Ishikawa (cell line): ENCODE results near the gene RAD51B.

ENCODE experiments used
- CEBPB ChIP-seq: IDR thresholded peaks from 2 replicates; pipeline ENCODE4 v1.6.1; 2012
- CREB1 ChIP-seq: IDR thresholded peaks from 2 replicates; pipeline ENCODE4 v1.6.1; 2012; ENCODE audit warnings: low read depth
- EGR1 ChIP-seq: IDR thresholded peaks from 2 replicates; pipeline ENCODE4 v1.6.1; 2012
- EP300 ChIP-seq: IDR thresholded peaks from 2 replicates; pipeline ENCODE4 v1.6.1; 2012; ENCODE audit warnings: borderline replicate concordance
- FOXM1 ChIP-seq: IDR thresholded peaks from 2 replicates; pipeline ENCODE4 v1.6.1; 2012; ENCODE audit warnings: low read depth, borderline replicate concordance
- NFIC ChIP-seq: IDR thresholded peaks from 2 replicates; pipeline ENCODE4 v1.6.1; 2012
- RAD21 ChIP-seq: IDR thresholded peaks from 2 replicates; pipeline ENCODE4 v1.6.1; 2012; ENCODE audit warnings: low read depth
- TAF1 ChIP-seq: IDR thresholded peaks from 2 replicates; pipeline ENCODE4 v1.6.1; 2012; ENCODE audit warnings: low read depth, mild to moderate bottlenecking
- TCF12 ChIP-seq: IDR thresholded peaks from 2 replicates; pipeline ENCODE4 v1.6.1; 2012; ENCODE audit warnings: low read depth
- TEAD4 ChIP-seq: IDR thresholded peaks from 2 replicates; pipeline ENCODE4 v1.6.1; 2012
- YY1 ChIP-seq: IDR thresholded peaks from 2 replicates; pipeline ENCODE4 v1.6.1; 2012; ENCODE audit warnings: low read depth
- TF ChIP-seq, protein P1 (sequence below): IDR thresholded peaks from 2 replicates; pipeline ENCODE4 v1.6.1; 2012
- TF ChIP-seq, protein P2 (sequence below): IDR thresholded peaks from 2 replicates; pipeline ENCODE4 v1.6.1; 2012; ENCODE audit warnings: low read depth, mild to moderate bottlenecking
- TF ChIP-seq, protein P3 (sequence below): IDR thresholded peaks from 2 replicates; pipeline ENCODE4 v1.6.1; 2012

DNA sequence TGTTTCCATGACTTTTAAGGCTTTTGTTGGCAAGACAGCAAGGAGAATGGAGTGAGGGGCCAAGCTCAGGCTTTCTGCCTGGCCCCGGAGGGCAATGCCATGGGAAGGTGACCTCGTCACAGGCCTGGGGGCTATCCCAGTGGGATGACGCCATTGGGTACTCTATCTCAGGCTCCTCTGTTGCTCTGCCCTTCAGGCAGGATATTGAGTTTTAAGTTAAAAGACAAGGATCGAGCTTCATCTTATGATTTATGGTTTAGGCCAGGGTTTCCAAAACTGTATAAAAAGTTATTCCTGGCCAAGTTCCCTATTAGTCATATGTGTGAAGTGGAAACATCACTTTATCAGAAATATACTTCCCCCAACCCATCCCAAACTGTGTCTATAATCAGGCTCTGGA lies 845.6 kb downstream of the RAD51B start:
- TF ChIP-seq EP300: no peak
- TF ChIP-seq CEBPB: no peak
- TF ChIP-seq, protein P1, sequence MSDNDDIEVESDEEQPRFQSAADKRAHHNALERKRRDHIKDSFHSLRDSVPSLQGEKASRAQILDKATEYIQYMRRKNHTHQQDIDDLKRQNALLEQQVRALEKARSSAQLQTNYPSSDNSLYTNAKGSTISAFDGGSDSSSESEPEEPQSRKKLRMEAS: no peak
- TF ChIP-seq YY1: no peak
- TF ChIP-seq NFIC: no peak
- TF ChIP-seq EGR1: no peak
- no peak for TF ChIP-seq TAF1
- no peak for TF ChIP-seq FOXM1
- TF ChIP-seq, protein P2, sequence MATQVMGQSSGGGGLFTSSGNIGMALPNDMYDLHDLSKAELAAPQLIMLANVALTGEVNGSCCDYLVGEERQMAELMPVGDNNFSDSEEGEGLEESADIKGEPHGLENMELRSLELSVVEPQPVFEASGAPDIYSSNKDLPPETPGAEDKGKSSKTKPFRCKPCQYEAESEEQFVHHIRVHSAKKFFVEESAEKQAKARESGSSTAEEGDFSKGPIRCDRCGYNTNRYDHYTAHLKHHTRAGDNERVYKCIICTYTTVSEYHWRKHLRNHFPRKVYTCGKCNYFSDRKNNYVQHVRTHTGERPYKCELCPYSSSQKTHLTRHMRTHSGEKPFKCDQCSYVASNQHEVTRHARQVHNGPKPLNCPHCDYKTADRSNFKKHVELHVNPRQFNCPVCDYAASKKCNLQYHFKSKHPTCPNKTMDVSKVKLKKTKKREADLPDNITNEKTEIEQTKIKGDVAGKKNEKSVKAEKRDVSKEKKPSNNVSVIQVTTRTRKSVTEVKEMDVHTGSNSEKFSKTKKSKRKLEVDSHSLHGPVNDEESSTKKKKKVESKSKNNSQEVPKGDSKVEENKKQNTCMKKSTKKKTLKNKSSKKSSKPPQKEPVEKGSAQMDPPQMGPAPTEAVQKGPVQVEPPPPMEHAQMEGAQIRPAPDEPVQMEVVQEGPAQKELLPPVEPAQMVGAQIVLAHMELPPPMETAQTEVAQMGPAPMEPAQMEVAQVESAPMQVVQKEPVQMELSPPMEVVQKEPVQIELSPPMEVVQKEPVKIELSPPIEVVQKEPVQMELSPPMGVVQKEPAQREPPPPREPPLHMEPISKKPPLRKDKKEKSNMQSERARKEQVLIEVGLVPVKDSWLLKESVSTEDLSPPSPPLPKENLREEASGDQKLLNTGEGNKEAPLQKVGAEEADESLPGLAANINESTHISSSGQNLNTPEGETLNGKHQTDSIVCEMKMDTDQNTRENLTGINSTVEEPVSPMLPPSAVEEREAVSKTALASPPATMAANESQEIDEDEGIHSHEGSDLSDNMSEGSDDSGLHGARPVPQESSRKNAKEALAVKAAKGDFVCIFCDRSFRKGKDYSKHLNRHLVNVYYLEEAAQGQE: no peak
- TF ChIP-seq TCF12: no peak
- TF ChIP-seq, protein P3, sequence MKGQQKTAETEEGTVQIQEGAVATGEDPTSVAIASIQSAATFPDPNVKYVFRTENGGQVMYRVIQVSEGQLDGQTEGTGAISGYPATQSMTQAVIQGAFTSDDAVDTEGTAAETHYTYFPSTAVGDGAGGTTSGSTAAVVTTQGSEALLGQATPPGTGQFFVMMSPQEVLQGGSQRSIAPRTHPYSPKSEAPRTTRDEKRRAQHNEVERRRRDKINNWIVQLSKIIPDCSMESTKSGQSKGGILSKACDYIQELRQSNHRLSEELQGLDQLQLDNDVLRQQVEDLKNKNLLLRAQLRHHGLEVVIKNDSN: no peak
- no peak for TF ChIP-seq TEAD4
- TF ChIP-seq RAD21: no peak
- TF ChIP-seq CREB1: no peak
